Measurements from ENCODE around the gene AUTS2.

The AUTS2 gene

DNA sequence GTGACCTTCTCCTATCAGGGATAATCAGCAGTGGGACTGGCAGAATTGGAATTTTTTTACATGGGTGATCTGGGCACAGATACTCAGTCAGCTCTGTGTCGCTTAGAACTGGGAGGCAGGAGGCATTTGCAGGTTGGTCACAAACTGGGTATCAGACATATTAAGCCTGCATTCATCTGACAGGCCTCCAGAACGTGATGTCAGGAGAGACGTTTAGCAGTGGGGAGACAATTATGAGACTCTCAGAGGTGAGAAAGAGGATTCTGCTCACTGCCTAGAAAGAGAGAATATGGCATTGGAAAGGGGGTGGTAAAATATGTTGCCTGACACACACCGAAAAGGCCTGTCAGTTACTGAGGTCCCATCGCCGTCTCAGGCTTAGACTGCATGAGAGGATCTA, 816.1 kb downstream of the AUTS2 start:
- Histone ChIP-seq H3K27ac (replicated peaks) (no peak overlapping the region), H3K27me3 (ENCODE audit: insufficient read depth, poor library complexity, severe bottlenecking) (no peaks in the 10 kb centered on the region), H3K4me3 (replicated peaks; ENCODE audit: insufficient read depth, low read length) (no peak overlapping the region)
- TF ChIP-seq GABPA (IDR thresholded peaks at IDR 0.05; ENCODE audit: low read depth) (no peak), POLR2AphosphoS5 (IDR thresholded peaks at IDR 0.05; ENCODE audit: low read depth) (no peak), SPI1 (IDR thresholded peaks at IDR 0.05; ENCODE audit: borderline replicate concordance, low read depth) (no peak)
- TF ChIP-seq, protein P1, sequence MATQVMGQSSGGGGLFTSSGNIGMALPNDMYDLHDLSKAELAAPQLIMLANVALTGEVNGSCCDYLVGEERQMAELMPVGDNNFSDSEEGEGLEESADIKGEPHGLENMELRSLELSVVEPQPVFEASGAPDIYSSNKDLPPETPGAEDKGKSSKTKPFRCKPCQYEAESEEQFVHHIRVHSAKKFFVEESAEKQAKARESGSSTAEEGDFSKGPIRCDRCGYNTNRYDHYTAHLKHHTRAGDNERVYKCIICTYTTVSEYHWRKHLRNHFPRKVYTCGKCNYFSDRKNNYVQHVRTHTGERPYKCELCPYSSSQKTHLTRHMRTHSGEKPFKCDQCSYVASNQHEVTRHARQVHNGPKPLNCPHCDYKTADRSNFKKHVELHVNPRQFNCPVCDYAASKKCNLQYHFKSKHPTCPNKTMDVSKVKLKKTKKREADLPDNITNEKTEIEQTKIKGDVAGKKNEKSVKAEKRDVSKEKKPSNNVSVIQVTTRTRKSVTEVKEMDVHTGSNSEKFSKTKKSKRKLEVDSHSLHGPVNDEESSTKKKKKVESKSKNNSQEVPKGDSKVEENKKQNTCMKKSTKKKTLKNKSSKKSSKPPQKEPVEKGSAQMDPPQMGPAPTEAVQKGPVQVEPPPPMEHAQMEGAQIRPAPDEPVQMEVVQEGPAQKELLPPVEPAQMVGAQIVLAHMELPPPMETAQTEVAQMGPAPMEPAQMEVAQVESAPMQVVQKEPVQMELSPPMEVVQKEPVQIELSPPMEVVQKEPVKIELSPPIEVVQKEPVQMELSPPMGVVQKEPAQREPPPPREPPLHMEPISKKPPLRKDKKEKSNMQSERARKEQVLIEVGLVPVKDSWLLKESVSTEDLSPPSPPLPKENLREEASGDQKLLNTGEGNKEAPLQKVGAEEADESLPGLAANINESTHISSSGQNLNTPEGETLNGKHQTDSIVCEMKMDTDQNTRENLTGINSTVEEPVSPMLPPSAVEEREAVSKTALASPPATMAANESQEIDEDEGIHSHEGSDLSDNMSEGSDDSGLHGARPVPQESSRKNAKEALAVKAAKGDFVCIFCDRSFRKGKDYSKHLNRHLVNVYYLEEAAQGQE (IDR thresholded peaks at IDR 0.05; ENCODE audit: insufficient replicate concordance, low read depth) = no peak
- TF ChIP-seq, protein P2, sequence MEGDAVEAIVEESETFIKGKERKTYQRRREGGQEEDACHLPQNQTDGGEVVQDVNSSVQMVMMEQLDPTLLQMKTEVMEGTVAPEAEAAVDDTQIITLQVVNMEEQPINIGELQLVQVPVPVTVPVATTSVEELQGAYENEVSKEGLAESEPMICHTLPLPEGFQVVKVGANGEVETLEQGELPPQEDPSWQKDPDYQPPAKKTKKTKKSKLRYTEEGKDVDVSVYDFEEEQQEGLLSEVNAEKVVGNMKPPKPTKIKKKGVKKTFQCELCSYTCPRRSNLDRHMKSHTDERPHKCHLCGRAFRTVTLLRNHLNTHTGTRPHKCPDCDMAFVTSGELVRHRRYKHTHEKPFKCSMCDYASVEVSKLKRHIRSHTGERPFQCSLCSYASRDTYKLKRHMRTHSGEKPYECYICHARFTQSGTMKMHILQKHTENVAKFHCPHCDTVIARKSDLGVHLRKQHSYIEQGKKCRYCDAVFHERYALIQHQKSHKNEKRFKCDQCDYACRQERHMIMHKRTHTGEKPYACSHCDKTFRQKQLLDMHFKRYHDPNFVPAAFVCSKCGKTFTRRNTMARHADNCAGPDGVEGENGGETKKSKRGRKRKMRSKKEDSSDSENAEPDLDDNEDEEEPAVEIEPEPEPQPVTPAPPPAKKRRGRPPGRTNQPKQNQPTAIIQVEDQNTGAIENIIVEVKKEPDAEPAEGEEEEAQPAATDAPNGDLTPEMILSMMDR (IDR thresholded peaks at IDR 0.05; ENCODE audit: insufficient read depth, low read length) = no peak
- DNase-seq (ENCODE audit: low read depth in 1 of 2, low spot score in 1 of 2) = no peak

DNA sequence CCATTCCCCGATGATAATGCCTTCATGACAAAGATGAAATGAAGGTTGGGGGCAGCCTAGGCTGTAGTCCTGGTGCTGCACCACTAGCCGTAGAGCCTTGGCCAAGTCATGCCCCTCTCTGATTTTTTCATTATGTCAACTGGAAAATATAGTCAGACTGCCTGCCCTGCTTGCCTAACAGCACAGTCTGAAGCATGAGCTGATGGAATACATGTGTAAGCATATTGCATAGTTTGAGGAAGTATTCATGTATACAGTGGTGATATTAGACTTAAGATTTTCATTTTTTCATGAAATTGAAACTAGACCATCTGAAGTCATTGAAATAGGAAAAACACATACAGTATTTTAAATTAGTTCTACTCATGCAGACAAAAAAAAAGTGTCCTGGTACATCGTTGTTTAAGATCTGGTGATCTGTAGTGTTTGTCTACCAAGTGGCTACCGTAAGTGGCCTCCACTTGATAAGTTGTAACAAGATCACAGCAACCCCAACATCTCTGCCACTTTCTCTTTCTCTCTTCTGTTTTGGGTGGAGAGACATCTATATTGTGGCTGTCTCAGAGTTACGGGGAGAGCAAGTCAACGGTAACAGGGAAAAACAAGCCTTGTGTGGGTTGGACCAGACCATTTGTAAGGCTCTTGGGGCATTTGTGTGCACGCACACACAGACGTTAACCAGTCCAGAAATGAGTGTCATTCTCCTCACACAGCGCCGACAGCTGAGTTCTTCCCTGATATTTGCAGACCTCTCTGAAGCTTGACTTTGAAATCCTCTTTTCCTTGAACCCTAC, 817.1 kb downstream of the AUTS2 start:
- TF ChIP-seq, protein P2 (IDR thresholded peaks at IDR 0.05; ENCODE audit: insufficient read depth, low read length) = no peak
- TF ChIP-seq SPI1 (IDR thresholded peaks at IDR 0.05; ENCODE audit: borderline replicate concordance, low read depth) (no peak), GABPA (IDR thresholded peaks at IDR 0.05; ENCODE audit: low read depth) (no peak)
- no peaks in the 10 kb centered on the region for H3K27me3 ChIP-seq (ENCODE audit: insufficient read depth, poor library complexity, severe bottlenecking)
- no peak overlapping the region for H3K4me3 ChIP-seq (replicated peaks; ENCODE audit: insufficient read depth, low read length)
- H3K27ac ChIP-seq (replicated peaks) = no peak overlapping the region
- DNase-seq (ENCODE audit: low read depth in 1 of 2, low spot score in 1 of 2) = no peak

DNA sequence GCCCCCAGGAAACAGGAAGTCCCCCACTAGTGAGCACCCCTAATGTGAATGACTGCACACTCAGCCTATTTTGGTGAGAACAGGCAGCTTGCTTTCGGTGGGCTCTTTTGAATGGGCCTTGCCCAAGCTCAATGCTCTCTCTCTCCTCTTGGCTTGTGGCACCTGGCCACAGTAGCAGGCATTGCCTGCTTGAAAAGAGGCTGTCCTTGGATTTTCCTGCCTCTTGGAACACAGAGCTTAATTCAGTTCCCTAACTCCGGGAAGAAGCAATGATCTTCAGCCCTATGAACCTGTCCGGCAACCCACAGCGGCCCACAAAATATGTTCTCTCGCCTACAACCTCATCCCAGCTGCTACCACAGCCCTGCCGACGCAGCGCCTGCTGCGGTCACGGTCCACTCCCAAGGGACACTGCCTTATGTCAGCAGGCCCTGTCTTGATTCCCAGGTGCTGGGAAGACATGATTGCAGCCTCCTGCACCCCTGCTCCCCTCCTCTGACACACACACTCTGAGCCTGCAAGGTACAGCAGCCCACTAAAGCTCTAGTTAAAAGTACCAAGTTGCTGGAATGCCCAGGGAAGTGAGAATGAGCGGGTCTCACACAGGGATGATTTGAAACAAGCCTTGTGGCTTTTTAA, 818.2 kb downstream of the AUTS2 start:
- TF ChIP-seq SPI1 (IDR thresholded peaks at IDR 0.05; ENCODE audit: borderline replicate concordance, low read depth) (no peak), GABPA (IDR thresholded peaks at IDR 0.05; ENCODE audit: low read depth) (no peak), POLR2AphosphoS5 (IDR thresholded peaks at IDR 0.05; ENCODE audit: low read depth) (no peak)
- TF ChIP-seq, protein P2 (IDR thresholded peaks at IDR 0.05; ENCODE audit: insufficient read depth, low read length) = no peak
- TF ChIP-seq, protein P1 (IDR thresholded peaks at IDR 0.05; ENCODE audit: insufficient replicate concordance, low read depth) = no peak
- H3K27me3 ChIP-seq (ENCODE audit: insufficient read depth, poor library complexity, severe bottlenecking) = no peaks in the 10 kb centered on the region
- H3K27ac ChIP-seq (replicated peaks) = no peak overlapping the region
- DNase-seq (ENCODE audit: low read depth in 1 of 2, low spot score in 1 of 2) = no peak
- H3K4me3 ChIP-seq (replicated peaks; ENCODE audit: insufficient read depth, low read length) = no peak overlapping the region

All from HL-60 (cell line).